ENCODE results near the gene PET117.
"Not testable (repeated sequence)": the region's sequence is repeated elsewhere in the genome, so short reads cannot be mapped to it uniquely, and the experiment has no call there.

PET117 gene

DNA sequence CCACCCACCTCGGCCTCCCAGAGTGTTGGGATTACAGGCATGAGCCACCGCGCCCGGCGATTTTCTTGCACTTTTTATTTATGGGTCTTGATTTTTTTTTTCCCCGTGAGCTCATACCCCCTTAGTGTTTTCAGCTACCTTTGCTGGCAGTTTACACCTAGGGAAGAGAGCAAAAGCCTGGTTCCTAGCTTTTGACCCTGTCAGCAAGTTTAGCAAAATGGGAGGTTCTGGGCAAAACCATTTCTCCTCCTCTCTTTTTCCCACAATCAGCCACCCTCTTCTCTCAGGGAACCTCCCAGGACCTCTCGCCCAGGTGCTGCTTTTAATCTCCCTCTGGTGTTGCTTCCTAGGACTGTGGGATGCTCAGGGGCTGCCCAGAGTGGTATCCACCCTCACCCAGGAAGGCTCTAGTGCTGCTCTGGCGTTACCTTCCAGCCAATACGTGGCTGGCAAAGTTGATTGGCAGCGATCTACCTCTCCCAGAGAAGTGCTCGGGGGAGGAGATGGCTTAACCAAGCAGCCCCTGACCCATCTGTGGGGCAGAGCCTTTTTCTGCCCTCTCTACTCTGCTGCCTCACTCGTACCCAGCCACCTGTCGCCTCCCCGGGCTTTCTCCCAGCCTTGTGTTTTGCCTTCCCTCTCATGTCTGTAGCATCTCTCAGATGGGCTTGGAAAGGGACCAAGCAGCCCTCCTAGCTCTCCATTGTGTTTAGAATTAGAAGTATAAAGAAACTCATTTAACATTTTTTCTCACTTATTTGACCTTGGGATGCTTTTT lies 37.4 kb downstream of the PET117 start:
- Histone ChIP-seq H3K36me3 (peaks cover 80 to 100% (median 97%) of the 10 kb centered on the region in 11 experiments), H3K9ac (no peak overlapping the region), H4K20me1 (peaks cover 0 to 6% (median 0%) of the 10 kb centered on the region in 11 experiments; a peak in 3 of 22 replicates), H3K4me3 (no peak overlapping the region), H3K27ac (no peak overlapping the region), H3K27me3 (no peaks in the 10 kb centered on the region), H3K4me2 (no peak overlapping the region), H3K4me1 (no peaks in the 10 kb centered on the region), H3K9me3 (replicated peaks in 1 of 11) (peaks cover 18 to 52% (median 35%) of the 10 kb centered on the region in 11 experiments)
- no peak for TF ChIP-seq Cebpa-rat (IDR thresholded peaks at IDR 0.05)

DNA sequence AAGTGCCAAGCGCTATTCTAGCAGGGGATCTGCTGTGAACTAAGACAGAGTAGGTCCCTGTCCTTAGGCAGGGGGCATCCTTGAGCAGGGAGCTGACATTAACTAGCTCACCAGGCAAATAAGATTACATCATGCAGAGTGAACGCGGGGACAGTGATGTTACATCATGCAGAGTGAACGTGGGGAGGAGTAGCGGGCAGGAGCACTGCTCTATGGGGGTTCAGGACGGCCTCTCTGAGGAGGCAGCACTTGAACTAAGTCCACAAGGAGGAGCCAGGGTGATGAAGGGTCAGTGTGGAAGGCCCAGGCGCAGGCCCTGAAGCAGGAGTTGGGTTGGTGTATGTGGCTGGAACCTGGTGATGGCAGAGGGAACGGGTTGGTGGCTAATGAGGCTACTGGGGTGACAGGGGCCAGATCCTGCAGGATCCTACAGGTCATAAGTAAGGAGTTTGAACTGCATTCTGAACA lies 38.7 kb downstream of the PET117 start:
- TF ChIP-seq Cebpa-rat (IDR thresholded peaks at IDR 0.05) = no peak
- Histone ChIP-seq H3K9ac (no peak overlapping the region), H3K27me3 (no peaks in the 10 kb centered on the region), H3K9me3 (replicated peaks in 1 of 11) (peaks cover 26 to 60% (median 43%) of the 10 kb centered on the region in 11 experiments), H4K20me1 (peaks cover 0 to 6% (median 0%) of the 10 kb centered on the region in 11 experiments; a peak in 3 of 22 replicates), H3K27ac (no peak overlapping the region), H3K4me1 (no peaks in the 10 kb centered on the region), H3K4me3 (no peak overlapping the region), H3K4me2 (no peak overlapping the region), H3K36me3 (peaks cover 79 to 100% (median 96%) of the 10 kb centered on the region in 11 experiments)

DNA sequence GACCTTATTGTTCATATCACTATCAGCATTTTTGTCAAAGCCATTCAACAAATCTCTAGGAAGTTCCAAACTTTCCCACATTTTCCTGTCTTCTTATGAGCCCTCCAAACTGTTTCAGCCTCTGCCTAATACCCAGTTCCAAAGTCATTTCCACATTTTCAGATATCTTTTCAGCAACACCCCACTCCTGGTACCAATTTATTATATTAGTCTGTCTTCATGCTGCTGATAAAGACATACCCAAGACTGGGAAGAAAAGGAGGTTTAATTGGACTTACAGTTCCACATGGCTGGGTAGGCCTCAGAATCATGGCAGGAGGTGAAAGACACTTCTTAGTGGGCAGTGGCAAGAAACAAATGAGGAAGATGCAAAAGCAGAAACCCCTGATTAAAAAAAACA lies 42.7 kb downstream of the PET117 start:
- H3K9ac ChIP-seq, H3K4me1 ChIP-seq, H3K4me3 ChIP-seq, H4K20me1 ChIP-seq, H3K4me2 ChIP-seq, H3K27ac ChIP-seq, H3K27me3 ChIP-seq: not testable (repeated sequence)
- H3K36me3 ChIP-seq = peaks cover 92 to 100% (median 99%) of the 10 kb centered on the region in 11 experiments
- H3K9me3 ChIP-seq (replicated peaks in 1 of 11) = peaks cover 26 to 55% (median 41%) of the 10 kb centered on the region in 11 experiments

DNA sequence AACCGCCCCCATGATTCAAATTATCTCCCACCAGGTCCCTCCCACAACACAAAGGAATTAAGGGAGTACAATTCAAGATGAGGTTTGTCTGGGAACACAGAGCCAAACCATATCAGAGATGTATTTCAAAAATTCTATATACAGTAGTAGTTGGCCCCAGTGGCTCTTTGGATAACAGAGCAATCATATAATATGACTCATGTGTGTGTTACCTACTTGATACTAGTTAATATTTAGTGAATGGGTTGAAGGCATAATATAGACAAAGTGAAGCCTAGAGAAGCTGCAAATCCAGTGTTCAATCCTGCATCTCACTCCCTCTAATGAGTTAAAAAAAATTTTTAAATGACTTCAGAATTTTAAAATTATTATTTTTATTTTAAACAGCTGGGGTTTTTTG lies 43.2 kb downstream of the PET117 start:
- no peak overlapping the region for H3K27ac ChIP-seq
- H3K36me3 ChIP-seq = peaks cover 92 to 100% (median 99%) of the 10 kb centered on the region in 11 experiments
- H3K27me3 ChIP-seq = no peaks in the 10 kb centered on the region
- no peak overlapping the region for H3K9ac ChIP-seq
- H3K4me2 ChIP-seq = no peak overlapping the region
- H4K20me1 ChIP-seq = no peaks in the 10 kb centered on the region; a peak in 1 of 22 replicates
- H3K4me1 ChIP-seq = no peaks in the 10 kb centered on the region
- no peak for TF ChIP-seq Cebpa-rat (IDR thresholded peaks at IDR 0.05)
- peaks cover 26 to 51% (median 41%) of the 10 kb centered on the region in 11 experiments for H3K9me3 ChIP-seq (replicated peaks in 1 of 11)
- H3K4me3 ChIP-seq = no peak overlapping the region

DNA sequence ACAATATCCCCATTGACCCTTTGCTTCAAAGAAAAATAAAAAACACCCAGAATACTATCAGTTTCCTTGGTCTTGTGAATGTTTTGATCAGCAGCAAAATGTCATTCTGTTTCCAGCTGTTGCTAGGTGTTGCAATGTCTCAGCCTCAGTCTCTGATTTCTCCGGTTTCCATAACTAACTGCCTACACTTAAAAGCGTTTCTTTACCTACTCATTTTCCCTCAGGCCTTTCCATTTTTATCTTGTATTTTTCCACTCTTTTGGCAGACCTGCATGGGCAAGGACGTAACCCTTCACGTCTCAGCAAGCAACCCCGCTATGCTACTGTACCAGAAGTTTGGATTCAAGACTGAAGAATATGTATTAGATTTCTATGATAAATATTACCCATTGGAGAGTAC lies 49.4 kb downstream of the PET117 start:
- H3K4me1 ChIP-seq = no peaks in the 10 kb centered on the region
- H3K9me3 ChIP-seq (replicated peaks in 1 of 11) = no peaks in the 10 kb centered on the region
- no peak for TF ChIP-seq Cebpa-rat (IDR thresholded peaks at IDR 0.05)
- peaks cover 78 to 96% (median 84%) of the 10 kb centered on the region in 11 experiments for H3K36me3 ChIP-seq
- no peaks in the 10 kb centered on the region for H3K27me3 ChIP-seq
- H3K9ac ChIP-seq = no peak overlapping the region
- no peak overlapping the region for H3K4me3 ChIP-seq
- no peak overlapping the region for H3K4me2 ChIP-seq
- no peak overlapping the region for H3K27ac ChIP-seq
- no peaks in the 10 kb centered on the region for H4K20me1 ChIP-seq

DNA sequence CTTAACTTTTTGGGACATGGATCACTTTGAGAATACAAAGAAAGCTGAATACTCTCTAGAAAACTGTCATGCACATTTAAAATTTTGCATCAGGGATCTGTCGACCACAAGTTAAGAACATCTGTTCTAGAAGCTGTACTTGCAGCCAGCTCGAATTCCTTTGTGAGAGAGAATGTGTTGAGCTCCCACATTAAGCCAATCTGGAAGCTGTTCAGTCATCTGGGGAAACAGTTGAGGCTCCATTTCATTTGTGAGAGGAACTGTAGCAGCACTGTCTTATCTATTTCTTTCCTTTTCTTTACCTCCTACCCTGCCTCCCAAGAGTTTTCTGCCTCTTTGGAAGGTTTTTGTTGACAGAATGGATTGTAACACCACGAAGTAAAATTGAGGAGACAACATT lies 50.8 kb downstream of the PET117 start:
- Histone ChIP-seq H3K4me3 (no peak overlapping the region), H3K4me2 (no peak overlapping the region), H4K20me1 (no peaks in the 10 kb centered on the region), H3K27me3 (no peaks in the 10 kb centered on the region), H3K4me1 (no peaks in the 10 kb centered on the region), H3K9me3 (replicated peaks in 1 of 11) (peaks cover 0 to 4% (median under 1%) of the 10 kb centered on the region in 11 experiments; a peak in 4 of 22 replicates), H3K36me3 (peaks cover 66 to 93% (median 70%) of the 10 kb centered on the region in 11 experiments), H3K27ac (no peak overlapping the region), H3K9ac (no peak overlapping the region)
- no peak for TF ChIP-seq Cebpa-rat (IDR thresholded peaks at IDR 0.05)

DNA sequence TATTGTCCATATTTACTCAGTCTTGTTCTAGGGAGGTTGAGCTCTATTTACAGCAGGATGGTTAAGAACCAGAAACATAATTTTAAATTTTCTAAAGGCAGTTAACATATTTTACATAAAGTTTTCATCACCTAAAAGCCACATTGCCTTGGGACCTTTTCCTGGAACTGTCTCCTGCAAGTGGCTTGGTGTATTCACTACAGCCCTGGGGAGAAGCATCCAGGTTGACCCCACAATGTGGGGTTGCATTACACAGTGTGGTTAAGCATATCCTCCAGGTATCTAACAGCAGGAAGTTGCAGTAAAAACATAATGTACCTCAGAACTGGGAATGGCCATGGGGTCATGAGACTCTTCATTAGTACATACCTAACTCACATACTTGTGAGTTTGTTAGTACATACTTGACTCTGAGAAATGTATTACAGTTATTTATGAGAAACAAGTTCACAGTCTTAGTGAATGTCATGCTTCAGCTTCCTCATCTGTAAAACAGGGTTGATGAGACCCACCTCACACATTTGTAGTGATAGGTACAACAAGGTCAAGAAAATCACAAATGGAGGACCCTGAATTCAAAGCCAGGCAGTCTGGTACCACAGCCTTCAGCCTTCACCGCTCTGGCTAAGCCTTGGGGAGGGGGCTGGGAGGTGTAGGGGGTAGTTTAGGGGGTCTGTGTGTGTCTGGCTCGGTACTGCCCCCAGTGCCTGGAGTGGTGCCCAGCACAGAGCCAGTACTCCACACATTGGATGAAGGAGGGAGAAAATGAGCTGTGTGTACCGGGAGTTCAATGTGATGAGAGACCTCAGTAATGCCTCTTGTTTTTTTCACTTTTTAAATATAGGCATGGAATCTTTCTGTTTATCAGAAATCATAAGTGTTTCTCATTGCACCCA lies 52.9 kb downstream of the PET117 start:
- Histone ChIP-seq H3K9me3 (replicated peaks in 1 of 11) (peaks cover 0 to 8% (median 5%) of the 10 kb centered on the region in 11 experiments; a peak in 4 of 22 replicates), H3K27ac (no peak overlapping the region), H3K36me3 (peaks cover 45 to 72% (median 49%) of the 10 kb centered on the region in 11 experiments), H3K4me1 (no peaks in the 10 kb centered on the region), H3K4me2 (no peak overlapping the region), H3K4me3 (no peak overlapping the region), H4K20me1 (no peaks in the 10 kb centered on the region), H3K9ac (no peak overlapping the region), H3K27me3 (no peaks in the 10 kb centered on the region)
- TF ChIP-seq Cebpa-rat (IDR thresholded peaks at IDR 0.05) = no peak

DNA sequence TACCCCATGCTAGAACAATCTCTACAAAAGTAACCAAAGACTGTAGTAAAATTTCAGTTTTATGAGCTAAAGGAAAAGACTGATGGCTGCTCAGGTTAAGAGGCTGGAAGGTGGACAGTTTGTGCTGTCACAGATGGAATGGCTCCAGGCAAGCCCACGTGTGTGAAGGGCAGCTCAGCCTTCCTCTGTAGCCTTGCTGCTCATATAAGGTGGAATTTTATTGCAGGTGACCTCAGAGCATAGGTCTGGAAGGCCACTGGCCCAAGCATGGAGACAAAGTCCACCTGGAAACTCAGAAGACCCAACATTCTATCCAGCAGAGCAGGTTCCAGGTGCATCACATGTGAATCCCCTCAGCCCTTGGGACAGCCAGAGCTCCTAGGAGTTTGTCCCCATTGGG lies 53.6 kb downstream of the PET117 start:
- H4K20me1 ChIP-seq = no peaks in the 10 kb centered on the region
- H3K9me3 ChIP-seq (replicated peaks in 1 of 11) = peaks cover 0 to 8% (median 5%) of the 10 kb centered on the region in 11 experiments; a peak in 4 of 22 replicates
- no peak overlapping the region for H3K4me3 ChIP-seq
- no peak for TF ChIP-seq Cebpa-rat (IDR thresholded peaks at IDR 0.05)
- H3K4me2 ChIP-seq = no peak overlapping the region
- no peaks in the 10 kb centered on the region for H3K4me1 ChIP-seq
- H3K27me3 ChIP-seq = no peaks in the 10 kb centered on the region
- H3K9ac ChIP-seq = no peak overlapping the region
- peaks cover 38 to 65% (median 42%) of the 10 kb centered on the region in 11 experiments for H3K36me3 ChIP-seq
- no peak overlapping the region for H3K27ac ChIP-seq
